Fibroblast of the aortic adventitia (primary cell): ENCODE data around the gene GID8. TPM values are rescaled to one million over a fixed set of nuclear protein-coding genes. Genes with fewer than 3 reads are reported as not detected.

ENCODE experiments used
- DNase-seq: peaks from one replicate; pipeline ENCODE4 v3.0.0-alpha.2; 2010; ENCODE audit warnings: low read depth
- H3K4me3 ChIP-seq: 2 replicates; pipeline ENCODE4 v1.5.1; 2011; ENCODE audit warnings: low read depth, mild to moderate bottlenecking, control low read depth, low read length, moderate library complexity
- total RNA-seq: library from RNA; depleted of rRNA; stranded (reverse); fragments of >200 nt; gene quantifications from 2 replicates; pipeline ENCODE4 v1.2.3, GENCODE V29; 2012; ENCODE audit warnings: low replicate concordance
- TF ChIP-seq, protein P1 (sequence below): IDR thresholded peaks from 2 replicates; pipeline ENCODE4 v1.5.1; 2011; ENCODE audit warnings: mild to moderate bottlenecking, low read length, control low read depth, inconsistent platforms; ENCODE audit not compliant: insufficient read depth

Gene GID8
- total RNA-seq, 1 donor, result 35.4 TPM

DNA sequence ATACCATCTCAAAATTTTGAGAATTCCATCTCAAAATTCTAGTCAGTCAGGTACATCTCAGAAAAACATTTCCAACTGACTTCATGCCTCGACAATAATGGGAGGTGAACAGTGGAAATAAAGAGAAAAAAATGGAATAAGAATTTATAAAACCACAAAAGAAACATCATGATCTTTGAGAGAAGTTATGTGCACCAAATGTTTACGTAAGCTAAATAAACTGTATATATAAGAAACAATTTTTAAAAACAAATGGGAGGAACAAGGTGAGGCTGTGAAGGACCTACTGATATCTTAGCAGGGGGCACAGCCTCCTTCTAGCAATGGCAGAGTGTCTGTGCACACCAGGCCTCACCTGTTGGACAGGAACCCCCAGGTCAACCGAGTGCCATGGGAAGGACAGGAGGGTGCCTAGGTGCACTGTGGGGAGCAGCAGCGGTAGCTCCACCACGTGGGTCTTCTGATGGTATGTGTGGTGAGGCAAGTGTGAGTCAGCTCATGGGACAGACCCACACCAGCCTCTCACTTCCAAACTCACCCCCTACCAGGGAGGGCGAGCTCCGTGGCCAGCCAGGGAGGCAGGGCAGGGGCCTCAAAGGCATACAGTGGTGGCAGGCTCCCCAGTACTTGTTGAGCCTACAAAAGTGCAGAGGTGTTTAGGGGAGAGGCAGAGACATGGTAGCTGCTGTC, 34.9 kb upstream of the GID8 start:
- TF ChIP-seq, protein P1, sequence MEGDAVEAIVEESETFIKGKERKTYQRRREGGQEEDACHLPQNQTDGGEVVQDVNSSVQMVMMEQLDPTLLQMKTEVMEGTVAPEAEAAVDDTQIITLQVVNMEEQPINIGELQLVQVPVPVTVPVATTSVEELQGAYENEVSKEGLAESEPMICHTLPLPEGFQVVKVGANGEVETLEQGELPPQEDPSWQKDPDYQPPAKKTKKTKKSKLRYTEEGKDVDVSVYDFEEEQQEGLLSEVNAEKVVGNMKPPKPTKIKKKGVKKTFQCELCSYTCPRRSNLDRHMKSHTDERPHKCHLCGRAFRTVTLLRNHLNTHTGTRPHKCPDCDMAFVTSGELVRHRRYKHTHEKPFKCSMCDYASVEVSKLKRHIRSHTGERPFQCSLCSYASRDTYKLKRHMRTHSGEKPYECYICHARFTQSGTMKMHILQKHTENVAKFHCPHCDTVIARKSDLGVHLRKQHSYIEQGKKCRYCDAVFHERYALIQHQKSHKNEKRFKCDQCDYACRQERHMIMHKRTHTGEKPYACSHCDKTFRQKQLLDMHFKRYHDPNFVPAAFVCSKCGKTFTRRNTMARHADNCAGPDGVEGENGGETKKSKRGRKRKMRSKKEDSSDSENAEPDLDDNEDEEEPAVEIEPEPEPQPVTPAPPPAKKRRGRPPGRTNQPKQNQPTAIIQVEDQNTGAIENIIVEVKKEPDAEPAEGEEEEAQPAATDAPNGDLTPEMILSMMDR, result no peak
- no peak overlapping the region for H3K4me3 ChIP-seq
- DNase-seq, result no peak

DNA sequence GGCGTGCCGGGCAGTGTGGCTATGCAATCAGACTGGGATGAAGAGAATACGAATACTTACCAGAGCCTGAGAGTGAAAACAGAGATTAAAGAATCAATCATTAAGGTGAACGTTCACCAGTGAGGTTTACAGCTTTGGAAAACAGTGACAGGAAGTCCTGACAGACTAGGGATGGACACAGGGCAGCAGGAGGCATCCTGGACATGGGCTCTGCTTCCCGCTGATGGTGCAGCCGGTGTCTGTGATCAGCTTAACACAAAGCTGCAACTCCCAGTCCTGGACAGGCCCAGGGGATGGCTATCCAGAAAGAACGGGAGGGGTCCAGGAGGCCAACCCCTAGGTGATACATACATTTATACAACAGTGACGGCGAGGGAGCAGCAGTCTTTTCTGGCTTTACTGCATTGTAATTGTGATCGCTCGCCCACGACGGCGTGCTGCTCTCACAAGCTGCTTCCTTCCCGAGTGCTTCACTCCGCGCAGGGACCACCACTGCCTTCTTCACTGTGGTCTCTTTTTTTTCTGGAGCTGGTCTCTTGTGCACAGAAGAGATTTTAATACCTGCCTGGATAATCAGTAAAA, 32.3 kb upstream of the GID8 start:
- no peak for DNase-seq
- H3K4me3 ChIP-seq, result no peak overlapping the region
- TF ChIP-seq, protein P1, result no peak

DNA sequence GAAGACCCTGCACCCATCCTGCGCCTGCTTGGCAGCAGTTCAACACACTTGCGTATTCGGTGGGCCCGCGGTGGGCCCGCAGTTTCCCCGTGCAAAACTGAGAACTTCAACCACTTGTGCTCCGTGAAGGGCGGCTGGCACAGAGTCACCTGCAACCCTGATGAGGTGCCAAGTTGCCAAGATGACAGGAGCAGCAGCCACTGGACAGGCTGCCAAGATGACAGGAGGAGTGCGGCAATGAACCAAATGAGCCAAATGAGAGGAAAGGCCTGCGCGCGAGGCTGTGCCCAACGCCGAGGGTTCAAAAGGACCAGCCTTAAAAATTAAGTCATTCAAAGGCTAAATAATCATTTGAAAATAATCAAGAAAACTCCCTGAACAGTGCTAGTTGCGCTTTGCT, 31.7 kb upstream of the GID8 start:
- H3K4me3 ChIP-seq, result no peak overlapping the region
- no peak for DNase-seq
- TF ChIP-seq, protein P1, result no peak

DNA sequence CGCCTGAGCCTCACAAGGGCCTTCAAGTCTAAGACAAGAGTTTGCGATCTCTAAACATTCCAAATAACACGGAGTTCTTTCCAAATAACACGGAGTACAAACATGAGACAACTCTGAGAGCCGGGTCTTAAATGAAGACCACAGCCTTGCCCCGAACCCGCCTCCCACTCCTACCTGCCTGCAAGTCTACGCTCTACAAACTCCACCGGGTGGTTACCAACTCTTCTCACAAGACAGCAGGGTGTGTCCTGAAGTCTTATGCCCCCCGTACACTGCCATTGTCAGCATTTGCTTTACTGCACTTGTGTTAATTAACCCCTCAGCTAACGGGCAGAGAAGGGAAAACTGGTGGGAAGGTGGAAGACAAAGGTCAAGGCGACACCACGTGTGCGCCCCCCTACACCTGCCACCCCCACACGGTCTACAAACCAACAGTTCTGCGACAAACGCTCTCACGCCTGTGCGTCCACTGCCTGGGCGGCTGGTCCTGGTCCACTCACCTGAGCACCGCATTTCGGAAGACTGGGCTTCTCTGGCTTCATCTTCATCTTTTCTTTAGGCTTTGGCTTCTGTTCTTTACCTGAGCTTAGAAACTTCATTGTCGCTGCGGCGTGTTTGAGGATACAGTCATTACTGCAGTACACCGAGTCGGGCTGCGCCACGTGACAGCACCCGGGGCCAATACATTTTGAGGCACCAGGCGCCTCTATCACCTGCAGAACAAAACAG, 31.1 kb upstream of the GID8 start:
- DNase-seq, result no peak
- H3K4me3 ChIP-seq, result no peak overlapping the region
- TF ChIP-seq, protein P1, result no peak

DNA sequence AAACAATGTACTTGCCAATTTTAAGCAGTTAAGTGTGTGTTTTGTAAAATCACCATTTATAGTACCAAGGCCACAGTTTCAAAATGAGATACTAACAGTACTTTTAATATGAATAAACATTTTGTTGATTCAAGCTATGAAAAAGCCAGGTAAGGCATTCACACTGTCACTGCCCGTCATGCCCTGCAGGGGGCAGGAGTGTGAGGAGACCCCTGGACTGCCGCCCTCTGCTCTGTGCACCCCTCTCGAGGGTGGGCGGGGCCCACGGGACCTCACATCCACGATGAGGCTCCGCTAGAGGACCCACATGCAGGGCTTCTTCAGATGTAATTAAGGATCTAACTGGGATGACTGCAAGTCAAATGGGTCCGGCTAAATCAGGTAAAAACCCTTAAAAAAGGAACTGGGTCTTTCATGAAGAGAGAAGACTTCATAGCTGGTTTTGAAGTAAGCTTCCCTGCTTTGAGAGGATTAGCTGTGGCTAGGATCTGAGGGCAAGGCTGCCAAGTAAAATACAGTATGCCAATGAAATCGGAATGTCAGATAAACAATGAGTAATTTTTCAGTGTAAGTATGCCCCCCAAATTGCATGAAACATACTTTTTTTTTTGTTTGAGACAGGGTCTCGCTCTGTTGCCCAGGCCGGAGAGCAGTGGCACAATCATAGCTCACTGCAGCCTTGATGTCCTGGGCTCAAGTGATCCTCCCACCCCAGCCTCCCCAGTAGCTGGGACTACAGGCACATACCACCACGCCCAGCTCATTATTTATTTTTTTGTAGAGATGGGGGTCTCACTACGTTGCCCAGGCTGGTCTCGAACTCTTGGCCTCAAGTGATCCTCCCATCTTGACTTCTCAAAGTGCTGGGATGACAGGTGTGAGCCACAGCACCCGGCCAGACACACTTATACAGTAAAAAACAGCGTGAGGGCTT, 30.3 kb upstream of the GID8 start:
- no peak overlapping the region for H3K4me3 ChIP-seq
- no peak for DNase-seq
- TF ChIP-seq, protein P1, result peak; percentile 54

DNA sequence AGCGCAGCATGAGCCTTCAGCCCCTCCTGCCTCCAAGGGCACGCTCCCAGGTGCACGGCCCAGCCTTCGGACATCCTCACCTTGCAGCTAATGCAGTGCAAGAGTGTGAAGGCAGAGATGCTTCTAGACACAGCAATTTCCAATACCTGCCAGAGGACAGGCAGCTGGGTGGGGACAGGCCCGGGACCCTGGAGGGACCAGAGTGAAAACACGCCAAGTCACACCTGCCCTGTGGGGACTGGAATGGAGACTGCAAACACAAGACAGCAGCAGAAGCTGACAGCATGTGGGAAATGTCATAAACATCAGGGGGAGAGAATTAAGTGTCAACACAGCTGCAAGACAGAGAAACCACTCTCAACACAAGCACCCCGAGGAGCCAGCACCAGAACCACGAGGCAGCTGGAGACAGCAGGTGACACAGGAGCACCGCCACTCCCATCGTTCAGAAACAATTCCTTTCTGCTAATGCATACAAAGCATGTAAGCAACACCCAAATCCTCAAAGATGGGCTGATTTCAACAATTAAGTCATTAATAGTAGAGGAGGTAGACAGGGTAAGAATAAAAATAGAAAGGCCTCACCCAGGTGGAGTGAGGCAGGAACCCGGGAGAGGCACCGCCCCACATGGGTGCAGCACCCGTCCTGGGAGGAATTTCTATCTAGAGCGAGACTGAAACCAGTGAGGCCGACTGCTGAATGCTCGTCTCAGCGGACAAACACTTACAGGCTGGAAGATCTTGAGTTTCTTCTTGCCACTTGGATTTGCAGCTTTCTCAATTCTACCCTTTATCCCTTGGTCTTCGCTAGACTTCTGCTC, 28.8 kb upstream of the GID8 start:
- TF ChIP-seq, protein P1, result no peak
- H3K4me3 ChIP-seq, result no peak overlapping the region
- no peak for DNase-seq
